ENCODE measurements around the gene ASNSD1. TPM values are rescaled to one million over a fixed set of nuclear protein-coding genes. Genes with fewer than 3 reads are reported as not detected.

ASNSD1 gene
- total and polyA plus RNA-seq, 2 of the 13 experiments (the other 11 are each of a cell fraction or from before 2014, with no cell fraction given): 35.1 to 96.6 TPM

DNA sequence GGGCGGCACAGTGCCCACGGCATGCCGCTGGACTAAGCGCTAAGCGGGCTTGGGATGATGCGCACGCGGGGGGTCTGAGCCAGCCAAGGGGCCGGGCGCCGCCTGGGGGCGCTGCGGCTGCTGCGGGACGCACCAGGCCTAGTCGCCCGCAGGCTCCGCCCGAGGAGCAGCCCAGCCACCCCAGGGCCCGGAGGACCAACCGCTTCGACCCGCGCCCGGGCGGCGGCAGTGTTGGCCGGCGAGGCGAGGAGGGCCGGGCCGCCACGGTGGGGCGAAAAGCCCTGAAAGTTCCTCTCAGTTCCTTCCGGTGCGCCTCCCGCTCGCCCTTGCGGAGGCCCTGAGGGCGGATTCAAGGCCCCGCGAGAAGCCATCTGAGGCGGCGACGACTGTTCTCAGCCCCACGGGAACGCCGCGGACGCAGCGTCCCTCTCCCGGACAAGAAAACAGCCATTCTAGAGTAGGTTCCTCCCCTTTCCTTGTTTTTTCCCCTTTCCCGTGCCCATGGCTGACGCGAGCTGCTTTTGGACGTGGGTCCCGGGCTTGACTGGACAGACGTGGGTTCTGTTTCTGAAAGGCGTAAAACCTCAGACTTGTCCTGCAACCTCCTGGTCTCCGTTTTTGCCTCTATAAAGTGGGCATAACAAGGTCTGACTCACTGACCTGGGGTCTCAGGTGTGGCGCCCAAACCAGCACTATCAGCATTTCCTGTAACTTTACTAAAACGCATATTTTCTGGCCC lies 13.3 kb downstream of the ASNSD1 start, which contains the start of gene ANKAR (continued):
- TF ChIP-seq, protein P1, sequence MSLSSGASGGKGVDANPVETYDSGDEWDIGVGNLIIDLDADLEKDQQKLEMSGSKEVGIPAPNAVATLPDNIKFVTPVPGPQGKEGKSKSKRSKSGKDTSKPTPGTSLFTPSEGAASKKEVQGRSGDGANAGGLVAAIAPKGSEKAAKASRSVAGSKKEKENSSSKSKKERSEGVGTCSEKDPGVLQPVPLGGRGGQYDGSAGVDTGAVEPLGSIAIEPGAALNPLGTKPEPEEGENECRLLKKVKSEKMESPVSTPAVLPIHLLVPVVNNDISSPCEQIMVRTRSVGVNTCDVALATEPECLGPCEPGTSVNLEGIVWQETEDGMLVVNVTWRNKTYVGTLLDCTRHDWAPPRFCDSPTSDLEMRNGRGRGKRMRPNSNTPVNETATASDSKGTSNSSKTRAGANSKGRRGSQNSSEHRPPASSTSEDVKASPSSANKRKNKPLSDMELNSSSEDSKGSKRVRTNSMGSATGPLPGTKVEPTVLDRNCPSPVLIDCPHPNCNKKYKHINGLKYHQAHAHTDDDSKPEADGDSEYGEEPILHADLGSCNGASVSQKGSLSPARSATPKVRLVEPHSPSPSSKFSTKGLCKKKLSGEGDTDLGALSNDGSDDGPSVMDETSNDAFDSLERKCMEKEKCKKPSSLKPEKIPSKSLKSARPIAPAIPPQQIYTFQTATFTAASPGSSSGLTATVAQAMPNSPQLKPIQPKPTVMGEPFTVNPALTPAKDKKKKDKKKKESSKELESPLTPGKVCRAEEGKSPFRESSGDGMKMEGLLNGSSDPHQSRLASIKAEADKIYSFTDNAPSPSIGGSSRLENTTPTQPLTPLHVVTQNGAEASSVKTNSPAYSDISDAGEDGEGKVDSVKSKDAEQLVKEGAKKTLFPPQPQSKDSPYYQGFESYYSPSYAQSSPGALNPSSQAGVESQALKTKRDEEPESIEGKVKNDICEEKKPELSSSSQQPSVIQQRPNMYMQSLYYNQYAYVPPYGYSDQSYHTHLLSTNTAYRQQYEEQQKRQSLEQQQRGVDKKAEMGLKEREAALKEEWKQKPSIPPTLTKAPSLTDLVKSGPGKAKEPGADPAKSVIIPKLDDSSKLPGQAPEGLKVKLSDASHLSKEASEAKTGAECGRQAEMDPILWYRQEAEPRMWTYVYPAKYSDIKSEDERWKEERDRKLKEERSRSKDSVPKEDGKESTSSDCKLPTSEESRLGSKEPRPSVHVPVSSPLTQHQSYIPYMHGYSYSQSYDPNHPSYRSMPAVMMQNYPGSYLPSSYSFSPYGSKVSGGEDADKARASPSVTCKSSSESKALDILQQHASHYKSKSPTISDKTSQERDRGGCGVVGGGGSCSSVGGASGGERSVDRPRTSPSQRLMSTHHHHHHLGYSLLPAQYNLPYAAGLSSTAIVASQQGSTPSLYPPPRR (CRISPR knock-in tag; IDR thresholded peaks at IDR 0.05; ENCODE audit: borderline replicate concordance): peak; percentile 72
- TF ChIP-seq ZNF292 (CRISPR knock-in tag; IDR thresholded peaks at IDR 0.05; ENCODE audit: borderline replicate concordance, low read depth) (peak; percentile 66; the same call in 1 of the 2 replicates), SCMH1 (CRISPR knock-in tag; IDR thresholded peaks at IDR 0.05; ENCODE audit: borderline replicate concordance) (no peak), SMARCE1 (IDR thresholded peaks at IDR 0.05; ENCODE audit: borderline replicate concordance) (no peak), CC2D1A (CRISPR knock-in tag; IDR thresholded peaks at IDR 0.05) (no peak), KAT8 (CRISPR knock-in tag; IDR thresholded peaks at IDR 0.05) (peak; percentile 90), ZFP36L1 (CRISPR knock-in tag; IDR thresholded peaks at IDR 0.05) (peak; percentile 58; the same call in 1 of the 2 replicates), PTBP1 (IDR thresholded peaks at IDR 0.05; ENCODE audit: low read depth, low read length, poor library complexity, severe bottlenecking) (peak; percentile 45), ZFP82 (CRISPR knock-in tag; IDR thresholded peaks at IDR 0.05; ENCODE audit: borderline replicate concordance) (peak; percentile 93; the same call in 1 of the 2 replicates), CHCHD3 (CRISPR knock-in tag; IDR thresholded peaks at IDR 0.05) (no peak), ZNF326 (CRISPR knock-in tag; IDR thresholded peaks at IDR 0.05; ENCODE audit: borderline replicate concordance) (peak; percentile 79; the same call in 1 of the 2 replicates), ZNF543 (CRISPR knock-in tag; IDR thresholded peaks at IDR 0.05) (peak; percentile 97)
- TF ChIP-seq, protein P2, sequence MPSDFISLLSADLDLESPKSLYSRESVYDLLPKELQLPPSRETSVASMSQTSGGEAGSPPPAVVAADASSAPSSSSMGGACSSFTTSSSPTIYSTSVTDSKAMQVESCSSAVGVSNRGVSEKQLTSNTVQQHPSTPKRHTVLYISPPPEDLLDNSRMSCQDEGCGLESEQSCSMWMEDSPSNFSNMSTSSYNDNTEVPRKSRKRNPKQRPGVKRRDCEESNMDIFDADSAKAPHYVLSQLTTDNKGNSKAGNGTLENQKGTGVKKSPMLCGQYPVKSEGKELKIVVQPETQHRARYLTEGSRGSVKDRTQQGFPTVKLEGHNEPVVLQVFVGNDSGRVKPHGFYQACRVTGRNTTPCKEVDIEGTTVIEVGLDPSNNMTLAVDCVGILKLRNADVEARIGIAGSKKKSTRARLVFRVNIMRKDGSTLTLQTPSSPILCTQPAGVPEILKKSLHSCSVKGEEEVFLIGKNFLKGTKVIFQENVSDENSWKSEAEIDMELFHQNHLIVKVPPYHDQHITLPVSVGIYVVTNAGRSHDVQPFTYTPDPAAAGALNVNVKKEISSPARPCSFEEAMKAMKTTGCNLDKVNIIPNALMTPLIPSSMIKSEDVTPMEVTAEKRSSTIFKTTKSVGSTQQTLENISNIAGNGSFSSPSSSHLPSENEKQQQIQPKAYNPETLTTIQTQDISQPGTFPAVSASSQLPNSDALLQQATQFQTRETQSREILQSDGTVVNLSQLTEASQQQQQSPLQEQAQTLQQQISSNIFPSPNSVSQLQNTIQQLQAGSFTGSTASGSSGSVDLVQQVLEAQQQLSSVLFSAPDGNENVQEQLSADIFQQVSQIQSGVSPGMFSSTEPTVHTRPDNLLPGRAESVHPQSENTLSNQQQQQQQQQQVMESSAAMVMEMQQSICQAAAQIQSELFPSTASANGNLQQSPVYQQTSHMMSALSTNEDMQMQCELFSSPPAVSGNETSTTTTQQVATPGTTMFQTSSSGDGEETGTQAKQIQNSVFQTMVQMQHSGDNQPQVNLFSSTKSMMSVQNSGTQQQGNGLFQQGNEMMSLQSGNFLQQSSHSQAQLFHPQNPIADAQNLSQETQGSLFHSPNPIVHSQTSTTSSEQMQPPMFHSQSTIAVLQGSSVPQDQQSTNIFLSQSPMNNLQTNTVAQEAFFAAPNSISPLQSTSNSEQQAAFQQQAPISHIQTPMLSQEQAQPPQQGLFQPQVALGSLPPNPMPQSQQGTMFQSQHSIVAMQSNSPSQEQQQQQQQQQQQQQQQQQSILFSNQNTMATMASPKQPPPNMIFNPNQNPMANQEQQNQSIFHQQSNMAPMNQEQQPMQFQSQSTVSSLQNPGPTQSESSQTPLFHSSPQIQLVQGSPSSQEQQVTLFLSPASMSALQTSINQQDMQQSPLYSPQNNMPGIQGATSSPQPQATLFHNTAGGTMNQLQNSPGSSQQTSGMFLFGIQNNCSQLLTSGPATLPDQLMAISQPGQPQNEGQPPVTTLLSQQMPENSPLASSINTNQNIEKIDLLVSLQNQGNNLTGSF (CRISPR knock-in tag; IDR thresholded peaks at IDR 0.05): peak; percentile 93; the same call in 1 of the 2 replicates
- TF ChIP-seq, protein P3, sequence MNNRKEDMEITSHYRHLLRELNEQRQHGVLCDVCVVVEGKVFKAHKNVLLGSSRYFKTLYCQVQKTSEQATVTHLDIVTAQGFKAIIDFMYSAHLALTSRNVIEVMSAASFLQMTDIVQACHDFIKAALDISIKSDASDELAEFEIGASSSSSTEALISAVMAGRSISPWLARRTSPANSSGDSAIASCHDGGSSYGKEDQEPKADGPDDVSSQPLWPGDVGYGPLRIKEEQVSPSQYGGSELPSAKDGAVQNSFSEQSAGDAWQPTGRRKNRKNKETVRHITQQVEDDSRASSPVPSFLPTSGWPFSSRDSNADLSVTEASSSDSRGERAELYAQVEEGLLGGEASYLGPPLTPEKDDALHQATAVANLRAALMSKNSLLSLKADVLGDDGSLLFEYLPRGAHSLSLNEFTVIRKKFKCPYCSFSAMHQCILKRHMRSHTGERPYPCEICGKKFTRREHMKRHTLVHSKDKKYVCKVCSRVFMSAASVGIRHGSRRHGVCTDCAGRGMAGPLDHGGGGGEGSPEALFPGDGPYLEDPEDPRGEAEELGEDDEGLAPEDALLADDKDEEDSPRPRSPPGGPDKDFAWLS (CRISPR knock-in tag; IDR thresholded peaks at IDR 0.05; ENCODE audit: borderline replicate concordance): no peak
- TF ChIP-seq, protein P4, sequence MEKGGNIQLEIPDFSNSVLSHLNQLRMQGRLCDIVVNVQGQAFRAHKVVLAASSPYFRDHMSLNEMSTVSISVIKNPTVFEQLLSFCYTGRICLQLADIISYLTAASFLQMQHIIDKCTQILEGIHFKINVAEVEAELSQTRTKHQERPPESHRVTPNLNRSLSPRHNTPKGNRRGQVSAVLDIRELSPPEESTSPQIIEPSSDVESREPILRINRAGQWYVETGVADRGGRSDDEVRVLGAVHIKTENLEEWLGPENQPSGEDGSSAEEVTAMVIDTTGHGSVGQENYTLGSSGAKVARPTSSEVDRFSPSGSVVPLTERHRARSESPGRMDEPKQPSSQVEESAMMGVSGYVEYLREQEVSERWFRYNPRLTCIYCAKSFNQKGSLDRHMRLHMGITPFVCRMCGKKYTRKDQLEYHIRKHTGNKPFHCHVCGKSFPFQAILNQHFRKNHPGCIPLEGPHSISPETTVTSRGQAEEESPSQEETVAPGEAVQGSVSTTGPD (CRISPR knock-in tag; IDR thresholded peaks at IDR 0.05): no peak

Data from HepG2 (cell line).